Trophoblast cell (in vitro differentiated cells and primary cell): Measurements from ENCODE around the gene HMX1.

Experiments used
- DNase-seq, 2 donors: peaks; one replicate each; pipeline ENCODE4 v3.0.0-alpha.2; 2016
- H2AFZ ChIP-seq: 2 replicates; pipeline ENCODE4 v1.6.1; 2013; ENCODE audit warnings: low read length, moderate library complexity, mild to moderate bottlenecking; ENCODE audit not compliant: insufficient read depth, poor library complexity
- H2AK5ac ChIP-seq: 2 replicates; pipeline ENCODE4 v1.6.1; 2013; ENCODE audit warnings: mild to moderate bottlenecking, low read length
- H2BK120ac ChIP-seq: 2 replicates; pipeline ENCODE4 v1.6.1; 2013; ENCODE audit warnings: low read length, mild to moderate bottlenecking, moderate library complexity; ENCODE audit not compliant: insufficient read depth, poor library complexity
- H2BK12ac ChIP-seq: 2 replicates; pipeline ENCODE4 v1.6.1; 2013; ENCODE audit warnings: mild to moderate bottlenecking, low read length, moderate library complexity
- H2BK5ac ChIP-seq: 2 replicates; pipeline ENCODE4 v1.6.1; 2013; ENCODE audit warnings: low read length, low read depth, moderate library complexity, mild to moderate bottlenecking; ENCODE audit not compliant: poor library complexity
- H3K14ac ChIP-seq: 2 replicates; pipeline ENCODE4 v1.6.1; 2013; ENCODE audit warnings: mild to moderate bottlenecking, low read length
- H3K18ac ChIP-seq: 2 replicates; pipeline ENCODE4 v1.6.1; 2013; ENCODE audit warnings: mild to moderate bottlenecking, low read length
- H3K23ac ChIP-seq: 2 replicates; pipeline ENCODE4 v1.6.1; 2013; ENCODE audit warnings: low read length
- H3K27ac ChIP-seq: 2 replicates; pipeline ENCODE4 v1.5.1; 2013; ENCODE audit warnings: low read depth, mild to moderate bottlenecking, inconsistent platforms, low read length, moderate library complexity
- H3K27me3 ChIP-seq: 2 replicates; pipeline ENCODE4 v1.6.1; 2013; ENCODE audit warnings: inconsistent platforms, mild to moderate bottlenecking, low read length, moderate library complexity; ENCODE audit not compliant: insufficient read depth
- H3K36me3 ChIP-seq, 2 experiments: 1 replicate in 1 of 2; 2 replicates in 1 of 2; pipeline ENCODE4 v1.6.1; 2013; ENCODE audit warnings: low read length in 2 of 2, mild to moderate bottlenecking in 2 of 2, moderate library complexity in 1 of 2; ENCODE audit not compliant: insufficient read depth in 2 of 2, control insufficient read depth in 1 of 2
- H3K4ac ChIP-seq: 2 replicates; pipeline ENCODE4 v1.6.1; 2013; ENCODE audit warnings: low read depth, mild to moderate bottlenecking, low read length, moderate library complexity
- H3K4me1 ChIP-seq, 2 experiments: 1 replicate in 1 of 2; 2 replicates in 1 of 2; pipeline ENCODE4 v1.6.1; 2013; ENCODE audit warnings: low read length in 2 of 2, mild to moderate bottlenecking in 2 of 2, moderate library complexity in 1 of 2; ENCODE audit not compliant: insufficient read depth in 2 of 2, control insufficient read depth in 1 of 2
- H3K4me2 ChIP-seq: 2 replicates; pipeline ENCODE4 v1.6.1; 2013; ENCODE audit warnings: inconsistent platforms, mild to moderate bottlenecking, low read length, moderate library complexity
- H3K4me3 ChIP-seq: 2 replicates; pipeline ENCODE4 v1.5.1; 2013; ENCODE audit warnings: mild to moderate bottlenecking, low read depth, low read length, inconsistent platforms
- H3K79me1 ChIP-seq: one replicate; pipeline ENCODE4 v1.6.1; 2013; ENCODE audit warnings: low read length
- H3K79me2 ChIP-seq: 2 replicates; pipeline ENCODE4 v1.6.1; 2013; ENCODE audit warnings: low read length, mild to moderate bottlenecking; ENCODE audit not compliant: control insufficient read depth, insufficient read depth, poor library complexity
- H3K9ac ChIP-seq: 2 replicates; pipeline ENCODE4 v1.6.1; 2013; ENCODE audit warnings: mild to moderate bottlenecking, low read length
- H3K9me3 ChIP-seq: 2 replicates; pipeline ENCODE4 v1.6.1; 2013; ENCODE audit warnings: low read depth, mild to moderate bottlenecking, control low read depth, inconsistent platforms, low read length; ENCODE audit not compliant: insufficient read depth
- H4K12ac ChIP-seq: 2 replicates; pipeline ENCODE4 v1.6.1; 2013; ENCODE audit warnings: low read depth, mild to moderate bottlenecking, low read length, moderate library complexity
- H4K8ac ChIP-seq: 2 replicates; pipeline ENCODE4 v1.6.1; 2013; ENCODE audit warnings: low read depth, mild to moderate bottlenecking, low read length, moderate library complexity
- H4K91ac ChIP-seq: one replicate; pipeline ENCODE4 v1.6.1; 2013; ENCODE audit warnings: low read depth, mild to moderate bottlenecking, low read length, moderate library complexity
- WGBS: extraction: QIAGEN DNeasy Blood & Tissue Kit; methylation state at CpG from one replicate; pipeline ENCODE4 v1.1.7; 2013; ENCODE audit warnings: missing lambda C conversion rate; ENCODE audit not compliant: insufficient read length, insufficient coverage; ENCODE audit errors: extremely low coverage; 5-methylcytosine and 5-hydroxymethylcytosine counted together

HMX1 gene

DNA sequence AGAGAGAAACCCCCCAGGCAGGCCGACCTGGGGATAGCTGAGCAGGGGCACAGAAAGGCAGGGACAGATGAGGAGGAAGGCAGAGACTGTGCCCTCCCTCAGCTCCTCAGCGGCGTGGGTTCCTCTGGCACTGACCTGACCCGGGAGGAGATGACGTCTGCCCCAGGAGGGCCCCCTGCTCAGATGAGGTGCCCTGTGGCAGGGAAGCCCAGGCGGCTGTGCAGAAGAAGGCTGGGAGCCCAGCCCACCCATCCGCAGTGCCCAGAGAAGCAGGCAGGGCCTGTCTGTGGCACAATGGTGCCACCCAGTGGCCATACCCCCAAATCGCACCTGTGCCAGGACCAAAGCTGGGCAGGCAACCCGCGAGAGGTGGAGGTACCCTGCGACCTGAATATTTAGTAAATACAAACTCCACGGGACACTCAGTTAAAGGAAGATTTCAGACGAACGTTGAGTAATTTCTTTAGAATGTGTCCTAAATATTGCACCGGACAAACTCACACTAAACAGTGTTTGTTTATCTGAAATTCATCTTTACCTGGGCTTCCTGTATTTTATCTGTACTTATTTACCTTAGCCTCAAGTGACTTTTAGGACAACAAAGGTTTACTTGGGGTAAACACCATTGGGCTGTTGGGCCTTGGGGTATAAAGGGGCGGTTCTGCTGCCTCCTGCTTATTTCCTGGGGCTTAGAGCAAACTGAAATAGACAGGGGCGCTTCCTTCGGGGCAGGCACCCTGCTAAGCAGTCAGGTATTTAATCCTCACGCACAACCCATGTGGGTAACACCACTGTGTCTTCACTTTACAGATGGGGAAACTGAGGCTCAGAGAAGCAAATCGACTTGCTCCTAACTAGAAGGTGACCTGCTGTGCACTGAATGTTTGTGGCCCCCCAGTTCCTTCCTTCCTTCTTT, 46.5 kb upstream of the HMX1 start:
- Histone ChIP-seq H3K14ac (no peak overlapping the region), H2BK5ac (no peak overlapping the region), H4K12ac (no peak overlapping the region), H3K9ac (no peak overlapping the region), H3K27me3 (no peaks in the 10 kb centered on the region), H2AK5ac (no peak overlapping the region), H3K79me1 (no peaks in the 10 kb centered on the region), H2BK12ac (no peak overlapping the region), H3K9me3 (peaks cover 2% of the 10 kb centered on the region), H4K91ac (no peak overlapping the region), H3K18ac (no peak overlapping the region), H2BK120ac (no peak overlapping the region), H3K4me1 (no peaks in the 10 kb centered on the region), H3K4me3 (no peak overlapping the region), H3K79me2 (no peaks in the 10 kb centered on the region), H3K23ac (no peak overlapping the region), H3K4me2 (no peak overlapping the region), H3K36me3 (no peaks in the 10 kb centered on the region), H4K8ac (no peak overlapping the region), H3K4ac (no peak overlapping the region), H3K27ac (no peak overlapping the region), H2AFZ (no peak overlapping the region)
- WGBS = no CpG with 5 or more reads among the region's 20 CpGs
- peak; percentile 34 to 68 for DNase-seq

DNA sequence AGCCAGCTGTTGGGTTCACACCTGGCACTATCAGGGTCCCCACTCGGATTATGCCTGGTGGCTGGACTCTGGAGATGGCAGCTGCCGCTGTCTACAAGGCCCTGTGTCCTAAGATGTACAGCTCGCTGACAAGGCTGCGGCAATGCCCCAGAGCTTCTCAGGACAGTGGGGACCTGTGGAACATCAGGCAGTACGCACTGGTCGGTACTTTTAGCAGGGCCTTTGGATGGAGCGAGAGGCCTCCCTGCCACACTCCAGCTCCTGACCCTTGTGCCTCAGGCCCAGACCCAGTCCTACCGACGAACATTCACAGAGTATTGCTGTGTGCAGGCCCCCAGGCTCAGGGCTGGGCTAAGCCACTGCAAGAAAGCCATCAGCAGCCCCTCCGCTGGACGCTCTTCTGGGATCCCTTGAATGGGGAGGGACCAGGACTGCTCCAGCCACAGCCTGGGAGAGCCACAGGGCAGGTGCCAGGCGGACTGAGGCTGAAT, 45.7 kb upstream of the HMX1 start:
- Histone ChIP-seq H3K4ac (no peak overlapping the region), H3K27ac (no peak overlapping the region), H2AK5ac (no peak overlapping the region), H3K4me3 (no peak overlapping the region), H4K12ac (no peak overlapping the region), H3K36me3 (no peaks in the 10 kb centered on the region), H3K18ac (no peak overlapping the region), H2BK12ac (no peak overlapping the region), H2AFZ (no peak overlapping the region), H3K9ac (no peak overlapping the region), H4K8ac (no peak overlapping the region), H3K4me2 (no peak overlapping the region), H3K4me1 (no peaks in the 10 kb centered on the region), H3K9me3 (peaks cover 2% of the 10 kb centered on the region), H3K23ac (no peak overlapping the region), H2BK120ac (no peak overlapping the region), H3K27me3 (no peaks in the 10 kb centered on the region), H4K91ac (no peak overlapping the region), H3K14ac (no peak overlapping the region), H3K79me2 (no peaks in the 10 kb centered on the region), H2BK5ac (no peak overlapping the region), H3K79me1 (no peaks in the 10 kb centered on the region)
- WGBS = no CpG with 5 or more reads among the region's 12 CpGs
- no peak for DNase-seq

DNA sequence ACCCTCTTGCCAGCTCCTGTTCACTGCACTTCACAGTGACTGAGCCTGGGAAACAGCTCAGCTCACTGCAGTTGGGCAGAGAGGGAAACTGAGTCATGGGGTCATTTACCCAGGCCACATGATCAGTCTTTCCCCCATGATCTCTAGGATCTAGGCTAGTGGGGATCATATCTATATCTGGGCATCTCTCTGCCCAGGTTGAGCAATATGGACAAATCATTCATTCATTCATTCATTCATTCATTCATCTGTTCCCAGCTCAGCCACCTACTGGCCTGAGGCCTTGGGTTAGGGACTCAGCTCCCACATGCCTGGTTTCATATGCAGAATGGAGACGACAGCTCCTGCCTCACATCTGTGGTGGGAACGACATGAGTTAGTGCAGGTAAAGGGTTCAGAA, 45.3 kb upstream of the HMX1 start:
- WGBS = no CpG with 5 or more reads among the region's 2 CpGs
- no peak overlapping the region for H3K9ac ChIP-seq
- H2AK5ac ChIP-seq = no peak overlapping the region
- no peaks in the 10 kb centered on the region for H3K4me1 ChIP-seq
- H2BK120ac ChIP-seq = no peak overlapping the region
- H4K12ac ChIP-seq = no peak overlapping the region
- no peaks in the 10 kb centered on the region for H3K36me3 ChIP-seq
- no peak overlapping the region for H3K18ac ChIP-seq
- no peak overlapping the region for H3K4ac ChIP-seq
- no peak overlapping the region for H3K27ac ChIP-seq
- H2BK5ac ChIP-seq = no peak overlapping the region
- no peak overlapping the region for H3K14ac ChIP-seq
- H3K9me3 ChIP-seq = peaks cover 2% of the 10 kb centered on the region
- H2BK12ac ChIP-seq = no peak overlapping the region
- H3K23ac ChIP-seq = no peak overlapping the region
- no peak for DNase-seq
- no peaks in the 10 kb centered on the region for H3K79me2 ChIP-seq
- no peak overlapping the region for H4K91ac ChIP-seq
- H3K4me2 ChIP-seq = no peak overlapping the region
- H3K79me1 ChIP-seq = no peaks in the 10 kb centered on the region
- no peak overlapping the region for H3K4me3 ChIP-seq
- H4K8ac ChIP-seq = no peak overlapping the region
- no peak overlapping the region for H2AFZ ChIP-seq
- H3K27me3 ChIP-seq = no peaks in the 10 kb centered on the region

- no CpG with 5 or more reads among the region's 11 CpGs for WGBS
Measured at GRCh38 chr4:8916351-8916885, 44.8 kb upstream of the HMX1 start.

More at GRCh38 chr4:8916351-8916885, 44.8 kb upstream of the HMX1 start:
- Histone ChIP-seq H3K27me3 (no peaks in the 10 kb centered on the region), H3K4me2 (no peak overlapping the region), H3K9me3 (peaks cover 2% of the 10 kb centered on the region), H3K79me2 (no peaks in the 10 kb centered on the region), H3K36me3 (no peaks in the 10 kb centered on the region), H3K79me1 (no peaks in the 10 kb centered on the region), H3K9ac (no peak overlapping the region), H2BK120ac (no peak overlapping the region), H4K91ac (no peak overlapping the region), H3K23ac (no peak overlapping the region), H2AK5ac (no peak overlapping the region), H3K27ac (no peak overlapping the region), H4K8ac (no peak overlapping the region), H3K4ac (no peak overlapping the region), H3K14ac (no peak overlapping the region), H2BK12ac (no peak overlapping the region), H2AFZ (no peak overlapping the region), H3K4me1 (no peaks in the 10 kb centered on the region), H2BK5ac (no peak overlapping the region), H4K12ac (no peak overlapping the region), H3K4me3 (no peak overlapping the region), H3K18ac (no peak overlapping the region)
- no peak for DNase-seq
